LHCN-M2 (cell line): Measurements from ENCODE around the gene KCNJ14. TPM values are rescaled to one million over a fixed set of nuclear protein-coding genes. Genes with fewer than 3 reads are reported as not detected.

Source experiments
- DNase-seq: peaks from one replicate; pipeline ENCODE4 v3.0.0-alpha.2; 2012; ENCODE audit warnings: low read depth
- total RNA-seq: library from RNA; depleted of rRNA; stranded (reverse); fragments of >200 nt; gene quantifications from 2 replicates; pipeline ENCODE4 v1.2.3, GENCODE V29; 2014; rRNA removed

Gene KCNJ14
- total RNA-seq, 1 experiment from 2014 or later = 0.52 TPM

DNA sequence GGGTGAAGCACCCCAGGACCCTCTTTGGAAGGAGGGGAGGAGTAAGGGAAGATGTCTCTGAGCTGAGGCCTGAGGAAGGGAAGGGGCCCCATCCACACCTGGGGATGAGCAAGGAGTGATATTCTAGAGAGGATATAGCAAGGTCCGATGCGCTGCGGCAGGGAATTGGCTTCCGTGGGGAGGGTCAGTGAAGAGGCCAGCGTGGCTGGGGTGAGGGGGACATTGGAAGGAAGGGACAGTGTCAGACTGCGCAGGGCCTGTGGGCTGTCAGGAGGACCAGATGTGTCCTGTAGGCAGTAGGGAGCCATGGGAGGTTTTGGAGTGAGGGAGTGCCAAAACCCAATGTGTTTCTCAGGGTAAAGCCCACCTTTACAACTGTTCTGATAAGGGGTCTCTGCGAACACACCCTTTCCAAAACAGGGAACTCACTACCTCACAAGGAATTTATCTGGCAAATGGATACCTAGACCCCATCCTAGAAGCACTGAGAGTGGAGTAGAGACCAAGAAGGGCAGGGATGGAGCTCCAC is 52.6 kb downstream of the KCNJ14 start:
- no peak for DNase-seq

DNA sequence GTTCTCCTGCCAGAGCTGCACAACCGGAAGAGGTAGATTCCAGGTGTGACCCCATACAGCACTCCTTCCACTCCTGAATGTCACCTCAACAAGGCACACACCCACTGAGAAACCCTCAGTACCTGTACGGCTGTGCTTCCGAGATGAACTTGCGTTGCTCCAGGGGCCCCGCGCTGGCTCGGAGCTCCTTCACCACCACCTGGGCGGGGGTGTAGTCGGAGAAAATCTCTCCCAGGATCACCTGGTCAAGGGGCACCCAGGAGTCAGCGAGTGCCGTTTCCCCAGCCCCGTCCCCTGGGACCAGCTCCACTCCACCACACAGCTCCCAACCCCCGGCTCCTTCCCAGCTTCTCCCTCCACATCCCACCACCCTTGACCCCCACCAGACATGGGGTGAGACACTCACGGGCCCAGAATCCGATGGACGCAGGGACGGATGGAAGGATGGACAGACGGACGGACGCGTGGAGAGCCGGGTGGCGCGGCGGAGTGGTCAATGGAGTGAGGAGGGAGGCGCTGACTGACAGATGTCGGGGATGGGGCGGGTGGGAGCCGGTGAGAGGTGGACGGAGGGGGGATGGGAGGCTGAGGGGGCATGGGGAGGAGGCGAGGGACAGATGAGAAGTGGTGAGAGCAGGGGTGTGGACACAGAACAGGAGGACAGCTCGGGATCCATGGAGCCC is 53.5 kb downstream of the KCNJ14 start:
- DNase-seq = no peak

DNA sequence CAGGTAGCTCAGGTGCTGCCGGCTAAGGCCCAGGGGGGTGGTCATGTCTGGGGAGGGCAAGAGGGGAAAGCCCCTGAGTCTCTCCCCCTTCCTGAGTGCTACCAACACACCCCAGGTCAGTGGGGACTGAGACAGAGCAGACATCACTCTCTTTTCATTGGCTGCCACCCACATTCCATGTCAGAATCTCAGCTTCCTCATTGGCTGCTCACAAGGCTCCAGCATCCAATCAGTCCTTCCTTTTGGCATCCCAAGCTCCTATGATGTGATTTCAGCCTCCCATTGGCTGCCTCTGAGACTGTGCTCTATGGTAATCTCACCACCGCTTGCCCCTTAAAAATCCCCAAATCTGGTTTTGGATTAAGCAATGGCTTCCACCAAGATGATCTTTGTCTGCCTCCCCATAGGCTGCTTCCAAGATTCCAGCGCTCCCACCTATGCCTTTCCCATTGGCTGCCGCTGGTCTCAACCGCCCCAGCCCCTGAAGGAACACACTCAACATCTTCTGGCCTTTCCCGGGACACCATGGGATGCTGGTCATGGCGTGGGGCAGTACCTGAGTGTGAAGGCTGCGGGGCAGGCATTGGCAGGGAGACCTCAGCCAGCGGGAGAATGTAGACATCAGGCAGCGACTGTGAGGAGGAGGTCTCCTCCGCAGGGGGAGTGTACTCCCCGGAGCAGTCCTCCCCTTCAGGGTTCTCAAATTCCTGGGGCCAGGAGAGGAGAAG is 54.3 kb downstream of the KCNJ14 start:
- DNase-seq = peak; percentile 46

DNA sequence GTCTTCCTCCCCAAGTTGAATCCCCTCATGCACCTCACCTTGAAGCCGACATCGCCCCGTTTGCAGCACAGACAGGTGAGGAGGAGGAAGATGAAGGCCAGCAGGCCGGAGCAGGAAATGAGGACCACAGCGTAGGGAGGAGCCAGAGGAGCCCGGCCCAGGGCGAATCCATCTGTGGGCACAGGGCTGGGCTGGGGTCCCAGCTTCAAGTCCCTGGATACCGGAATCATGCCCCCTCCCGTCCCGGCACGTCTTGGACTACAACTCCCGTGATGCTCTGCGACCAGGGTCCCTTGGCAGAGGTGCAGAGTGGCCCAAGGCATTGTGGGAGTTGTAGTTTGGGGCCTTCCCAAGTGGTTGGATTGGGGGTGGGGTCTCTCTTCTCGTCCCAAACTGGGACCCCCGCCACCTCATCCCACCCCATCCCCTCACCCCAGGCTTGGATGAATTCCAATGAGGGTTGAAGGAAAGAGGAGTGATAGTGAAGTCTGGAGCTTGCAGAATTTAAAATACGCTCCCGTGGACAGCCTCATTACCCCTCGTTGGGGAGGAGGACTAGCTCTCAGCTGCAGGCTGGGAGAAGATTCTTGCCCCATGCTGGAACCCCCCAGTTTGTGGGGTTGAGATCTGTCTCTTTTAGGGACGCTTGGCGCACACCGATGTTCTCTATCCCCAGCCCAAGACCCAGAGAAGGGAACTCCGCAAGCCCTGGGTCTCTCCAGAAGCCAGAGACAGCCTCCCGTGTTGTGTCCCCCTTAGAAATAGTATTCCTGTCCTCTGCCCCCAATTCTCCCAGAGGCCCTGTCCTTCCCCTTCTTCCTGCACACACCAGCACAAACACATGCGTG is 55.3 kb downstream of the KCNJ14 start:
- peak; percentile 29 for DNase-seq

DNA sequence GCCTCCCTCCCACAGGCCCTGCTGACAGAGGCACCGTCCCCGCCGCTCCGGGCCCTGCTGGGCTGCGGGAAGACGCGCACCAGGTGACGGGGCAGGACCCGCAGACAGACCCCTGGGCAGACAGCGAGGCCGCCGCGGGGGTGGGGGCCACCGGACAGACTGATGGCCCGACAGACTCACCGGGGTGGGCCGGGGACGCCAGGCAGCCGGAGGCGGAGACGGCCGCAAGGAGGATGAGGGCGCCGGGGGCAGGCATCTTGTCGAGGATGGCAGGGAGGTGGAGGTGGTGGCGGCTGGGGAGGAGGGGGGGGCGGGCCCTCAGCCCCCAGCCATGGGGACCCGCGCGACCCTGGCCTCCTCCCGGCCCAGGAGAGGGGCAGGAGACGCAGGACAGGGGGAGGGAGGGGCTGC is 56.0 kb downstream of the KCNJ14 start:
- no peak for DNase-seq

DNA sequence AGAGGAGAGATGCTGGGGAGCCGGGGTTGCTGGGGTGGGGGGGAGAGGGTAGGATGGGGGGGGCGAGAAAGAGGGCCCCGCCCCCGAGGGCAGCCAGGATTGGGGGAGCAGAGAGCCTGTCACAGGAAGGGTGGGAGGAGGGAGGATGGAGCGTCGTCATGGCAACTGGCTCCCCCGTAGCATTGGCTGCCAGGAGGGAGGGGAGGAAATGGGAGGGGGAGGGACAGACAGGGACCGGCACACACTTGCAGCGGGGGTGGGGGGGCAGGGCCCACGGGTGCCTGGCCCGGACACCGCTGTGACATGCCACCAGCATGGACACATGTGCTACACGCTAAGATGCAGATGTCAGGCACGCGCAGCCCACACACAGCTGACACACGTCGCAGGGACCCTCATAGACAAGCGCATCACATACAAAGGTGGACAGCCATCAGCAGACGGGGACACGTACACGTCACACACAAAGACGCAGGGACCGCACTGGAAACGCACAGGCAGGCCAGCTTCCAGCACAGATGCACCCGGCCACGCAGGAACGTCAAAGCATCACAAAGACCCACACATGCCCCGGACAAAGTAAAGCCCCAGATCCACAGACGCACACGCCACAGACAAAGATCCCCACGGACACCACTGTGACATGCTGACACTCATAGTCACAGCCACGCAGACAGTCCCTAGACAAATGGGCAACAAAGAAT is 56.6 kb downstream of the KCNJ14 start, which contains the start of gene LMTK3:
LMTK3 (minus strand) TSS at position 36 of the 704 bp plus-strand sequence. CDS start 259 bp downstream, outside the sequence.
- peak; percentile 44 for DNase-seq

DNA sequence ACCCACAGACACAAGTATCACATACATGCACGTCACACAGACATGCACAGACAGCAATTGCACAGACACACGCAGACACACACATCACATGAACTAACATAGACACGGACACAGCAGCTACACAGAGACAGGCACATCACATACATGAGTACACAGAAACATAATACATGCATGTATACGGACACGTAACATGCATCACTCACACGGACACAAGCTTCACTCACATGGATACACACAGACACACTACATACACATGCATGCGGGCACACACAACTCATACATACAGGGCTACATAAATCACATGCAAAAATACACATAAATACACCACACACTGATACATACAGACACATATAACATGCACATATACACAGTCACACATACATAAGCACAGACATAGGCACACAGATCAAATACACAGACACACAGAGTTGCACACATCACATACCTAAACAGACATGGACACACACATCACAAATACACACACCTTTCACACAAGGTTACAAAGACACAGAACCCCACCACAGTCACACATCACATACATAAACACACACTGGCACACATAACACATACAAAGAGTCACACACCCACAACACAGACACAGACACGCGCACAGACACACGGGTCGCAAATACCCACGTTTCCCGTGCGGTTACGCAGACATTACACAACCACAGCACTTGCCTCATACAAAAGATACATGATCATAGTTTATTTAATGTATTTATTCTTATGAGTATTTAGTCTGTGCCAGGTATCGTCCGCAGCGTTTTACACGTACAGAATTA is 57.3 kb downstream of the KCNJ14 start:
- no peak for DNase-seq

DNA sequence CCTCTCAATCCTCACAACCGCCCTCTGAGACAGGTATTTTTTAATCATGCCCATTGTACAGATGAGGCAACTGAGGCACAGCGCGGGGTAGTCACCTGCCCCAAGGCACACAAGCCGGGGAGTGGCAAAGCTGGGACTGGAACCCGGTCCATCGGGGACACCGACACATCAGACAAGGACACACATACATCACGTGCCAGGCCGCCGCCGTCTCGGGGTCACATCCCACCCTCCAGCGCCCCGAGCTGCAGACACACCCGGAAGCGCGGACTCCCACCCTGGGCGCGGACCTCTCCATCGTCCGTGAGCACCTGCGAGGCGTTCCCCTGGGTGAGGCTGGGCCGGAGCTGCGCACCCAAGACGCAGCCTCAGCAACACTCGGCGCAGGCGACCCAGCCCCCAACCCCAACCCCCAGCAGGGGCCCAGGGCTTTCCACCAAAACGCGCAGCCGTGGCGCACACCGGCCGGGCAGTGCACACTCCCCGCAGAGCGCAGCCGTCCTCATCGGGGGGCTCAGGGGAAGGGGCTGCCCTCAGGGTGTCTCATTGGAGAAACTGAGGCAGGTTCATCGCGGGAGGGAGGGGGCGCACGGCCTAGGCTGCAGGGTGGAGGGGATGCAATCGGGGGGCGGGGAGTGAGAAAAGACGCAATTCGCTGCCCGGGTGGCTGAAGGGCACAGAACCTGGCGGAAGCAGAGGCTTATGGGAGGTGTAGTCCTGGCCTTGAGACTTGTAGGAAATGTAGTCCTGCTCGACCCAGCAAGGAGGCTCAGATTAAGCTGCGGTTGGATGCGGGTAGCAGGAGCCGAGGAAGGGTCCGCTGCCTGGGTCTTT is 58.1 kb downstream of the KCNJ14 start:
- DNase-seq = peak; percentile 48

DNA sequence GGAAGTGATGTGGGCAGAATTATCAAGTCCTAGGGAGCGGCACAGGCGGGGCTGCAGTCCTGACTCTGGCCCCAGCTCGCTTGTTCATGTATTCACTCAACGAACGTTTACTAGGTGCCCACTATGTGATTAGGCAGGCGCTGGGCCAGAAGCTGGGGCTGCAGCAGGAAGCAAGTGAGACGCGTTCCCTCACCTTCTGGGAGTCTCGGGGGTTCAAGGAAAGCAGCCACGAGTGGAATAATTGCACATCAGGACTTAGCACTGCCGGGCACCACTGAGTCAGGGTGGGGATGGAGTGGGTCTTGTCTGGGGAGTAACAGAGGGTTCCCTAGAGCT is 58.7 kb downstream of the KCNJ14 start:
- DNase-seq = no peak

DNA sequence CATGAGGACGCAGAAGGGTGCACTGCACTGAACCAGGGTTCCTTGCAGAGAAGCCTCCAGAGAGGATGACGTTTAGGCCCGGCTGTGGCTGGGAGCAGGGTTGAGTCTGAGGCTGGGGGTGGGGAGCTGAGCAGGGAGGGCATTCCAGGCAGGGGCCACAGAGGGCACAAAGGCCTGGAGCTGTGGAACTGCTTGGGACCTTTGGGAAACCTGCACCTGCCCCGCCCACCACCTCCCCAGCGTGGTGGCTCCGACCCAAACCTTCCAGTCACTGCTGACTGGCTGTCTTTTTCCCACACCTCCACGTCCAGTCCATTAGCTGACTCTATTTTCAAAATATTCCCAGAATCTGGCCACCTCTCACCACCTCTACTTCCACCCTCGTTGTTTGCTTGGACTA is 61.2 kb downstream of the KCNJ14 start:
- no peak for DNase-seq

Other genes with a start within 250 kb of the KCNJ14 start
- 12.3 and 26.1 TPM in 2 replicates for gene CARD8, start 199.7 kb upstream of the KCNJ14 start, total RNA-seq
- 0.13 TPM in 1 of 2 replicates, not detected in the other for gene ZNF114, start 185.5 kb upstream of the KCNJ14 start, total RNA-seq
- gene EMP3, start 130.0 kb upstream of the KCNJ14 start, total RNA-seq = 184 and 258 TPM in 2 replicates
- gene TMEM143, start 91.6 kb upstream of the KCNJ14 start, total RNA-seq = 7.3 and 7.6 TPM in 2 replicates
- gene SYNGR4, start 91.2 kb upstream of the KCNJ14 start, total RNA-seq = not detected in 2 replicates
- 115 and 121 TPM in 2 replicates for gene KDELR1, start 64.0 kb upstream of the KCNJ14 start, total RNA-seq
- gene GRIN2D, start 61.9 kb upstream of the KCNJ14 start, total RNA-seq = not detected in 2 replicates
- 66.9 and 70.5 TPM in 2 replicates for gene GRWD1, start 9.6 kb upstream of the KCNJ14 start, total RNA-seq
- 37.7 and 61.0 TPM in 2 replicates for gene CYTH2, start 13.8 kb downstream of the KCNJ14 start, total RNA-seq
- gene LMTK3, start 56.3 kb downstream of the KCNJ14 start, total RNA-seq = 0.06 and 0.13 TPM in 2 replicates
- gene SULT2B1, start 96.6 kb downstream of the KCNJ14 start, total RNA-seq = not detected in 2 replicates
- gene SPACA4, start 151.2 kb downstream of the KCNJ14 start, total RNA-seq = not detected in 2 replicates
- not detected in 2 replicates for gene FAM83E, start 159.5 kb downstream of the KCNJ14 start, total RNA-seq
- gene RPL18, start 163.6 kb downstream of the KCNJ14 start, total RNA-seq = 1,651 and 2,205 TPM in 2 replicates
- 13.3 and 16.2 TPM in 2 replicates for gene SPHK2, start 163.9 kb downstream of the KCNJ14 start, total RNA-seq
- 2.9 and 4.8 TPM in 2 replicates for gene DBP, start 181.8 kb downstream of the KCNJ14 start, total RNA-seq
- 0.83 and 2.4 TPM in 2 replicates for gene CA11, start 190.6 kb downstream of the KCNJ14 start, total RNA-seq
- not detected in 2 replicates for gene NTN5, start 217.4 kb downstream of the KCNJ14 start, total RNA-seq
- not detected in 2 replicates for gene FUT2, start 240.4 kb downstream of the KCNJ14 start, total RNA-seq